A673 (cell line): ENCODE results near the gene ANGPT4.

Experiments used
- CTCF ChIP-seq: fragments of 300-800, 200-600 bp; sonication (generic); conservative IDR thresholded peaks from 2 replicates; pipeline ENCODE4 v1.5.1; 2017; ENCODE audit warnings: low read depth, mild to moderate bottlenecking, antibody characterized with exemption, low read length, moderate library complexity, mixed read lengths
- EZH2 ChIP-seq: fragments of 200-600 bp; sonication (generic); IDR thresholded peaks from 2 replicates; pipeline ENCODE4 v1.6.1; 2017; ENCODE audit warnings: borderline replicate concordance, low read depth, mild to moderate bottlenecking, mixed read lengths, antibody characterized with exemption, low read length; ENCODE audit not compliant: poor library complexity, severe bottlenecking

GRCh38 chr20:924639-925038 lies 8.5 kb upstream of the ANGPT4 start:
- TF ChIP-seq CTCF (no peak), EZH2 (no peak)
